Pancreas (tissue), 10 donors: Measurements from ENCODE around the gene KCNN1. TPM values are rescaled to one million over a fixed set of nuclear protein-coding genes. Genes with fewer than 3 reads are reported as not detected.

Experiments
- ATAC-seq, 4 donors: fragments of 200-7000 bp; cut with Tn5 transposase; one replicate each; pipeline versions ENCODE4 v1.8.0 to v1.9.1; 2020; ENCODE audit warnings: mild to moderate bottlenecking in 4 of 4, moderate library complexity in 4 of 4
- DNase-seq, 6 donors: peaks; one replicate each; pipeline ENCODE4 v3.0.0-alpha.2; 2020
- FAIRE-seq: peaks from 2 replicates; lab custom pipeline; 2012; peaks lifted over from hg19 to GRCh38; lab: Jason Lieb, UNC
- H3K27ac ChIP-seq, 4 donors: fragments of 200-600 bp; sonication (generic); 1 replicate in 3 of 4; 2 replicates in 1 of 4; pipeline versions ENCODE4 v1.5.0 to v1.8.0; 2020
- H3K27me3 ChIP-seq, 4 donors: fragments of 200-600 bp; one replicate each; pipeline ENCODE4 v1.8.0; 2021
- H3K36me3 ChIP-seq, 3 donors: fragments of 200-600 bp; sonication (generic) in 1 of 3; one replicate each; pipeline versions ENCODE4 v1.5.0 to v1.8.0; 2020 to 2021
- H3K4me1 ChIP-seq, 3 donors: fragments of 200-600 bp; one replicate each; pipeline ENCODE4 v1.8.0; 2021
- H3K4me3 ChIP-seq, 4 donors: fragments of 200-600 bp; sonication (generic) in 2 of 4; one replicate each; pipeline versions ENCODE4 v1.5.0 to v1.8.0; 2020 to 2021
- H3K9me3 ChIP-seq, 4 donors: fragments of 200-600 bp; one replicate each; pipeline ENCODE4 v1.8.0; 2021
- WGBS, 2 donors: extraction: QIAGEN DNeasy Blood & Tissue Kit; methylation state at CpG; one replicate each; pipeline ENCODE4 v1.1.7; 2013; 5-methylcytosine and 5-hydroxymethylcytosine counted together
- intact Hi-C, 3 donors: fragments of 100-400 bp; cut with DNase I; formaldehyde crosslinking; loops; one replicate each; pipeline versions ENCODE4 v1.11.1 to v1.14.2; 2022
- polyA plus RNA-seq, 2 donors: library from polyadenylated mRNA; stranded (reverse); fragments of 200-250 nt; gene quantifications; one replicate each; pipeline ENCODE4 v1.2.3, GENCODE V29; 2013
- total RNA-seq, 6 donors: library from RNA; stranded (reverse); fragmentation: NEBNext Ultra II Directional in 4 of 6; extraction: Animal tissue kit (Norgen Biotek cat#: 25700) in 4 of 6; gene quantifications; one replicate each; pipeline versions ENCODE4 v1.2.1 to v1.2.4, GENCODE V29; 2021 to 2023
- TF ChIP-seq, protein P1 (sequence below), 4 donors: fragments of 200-600 bp; sonication (generic) in 3 of 4; IDR thresholded peaks; one replicate each; pipeline versions ENCODE4 v1.5.0 to v1.8.0; 2021; ENCODE audit warnings: antibody characterized with exemption in 4 of 4
- donor health status: healthy with polysubstance abuse.
- donor health status: DM: no; HTN: no; CAD: no; lungs with moderate emphysema.
- donor health status: DM: no; HTN: no; CAD: no.
- donor health status: control.
- donor health status: control.
- donor health status: Bipolar disorder and iron deficiency.
- donor health status: DM: yes; HTN: yes; CAD: no.
- donor health status: DM: no; HTN: no; CAD: no.
- donor health status: DM: no; HTN: no; CAD: no.
- donor health status: DM: yes; HTN: yes; CAD: no.

The KCNN1 gene
- total and polyA plus RNA-seq, 8 donors, result 0.08 to 0.33 (median 0.19) TPM; not detected in 5

- 53 to 55% methylated on average over 4 of the region's 4 CpGs for WGBS, 2 donors
- ATAC-seq, result no peak
- intact Hi-C loops, result loop anchor here in 2 of 3 donors (5.0 to 10.0 kb wide), 2 partner anchors 54 to 62 kb away; partner anchors contain the start of gene SLC5A5 (in 1 of the 2)
These were observed 37.9 kb upstream of the KCNN1 start for GRCh38 chr19:17929056-17929455.

GRCh38 chr19:17931532-17932191, 35.2 kb upstream of the KCNN1 start:
- Histone ChIP-seq H3K9me3 (no peaks in the 10 kb centered on the region), H3K36me3 (no peaks in the 10 kb centered on the region), H3K27ac (peak overlapping the region in 1 of 4 donors; percentile 89), H3K4me1 (peaks cover 0 to 10% (median 7%) of the 10 kb centered on the region in 3 donors), H3K4me3 (peak overlapping the region in 2 of 4 donors; percentile 78 to 88), H3K27me3 (no peaks in the 10 kb centered on the region)
- TF ChIP-seq, protein P1, sequence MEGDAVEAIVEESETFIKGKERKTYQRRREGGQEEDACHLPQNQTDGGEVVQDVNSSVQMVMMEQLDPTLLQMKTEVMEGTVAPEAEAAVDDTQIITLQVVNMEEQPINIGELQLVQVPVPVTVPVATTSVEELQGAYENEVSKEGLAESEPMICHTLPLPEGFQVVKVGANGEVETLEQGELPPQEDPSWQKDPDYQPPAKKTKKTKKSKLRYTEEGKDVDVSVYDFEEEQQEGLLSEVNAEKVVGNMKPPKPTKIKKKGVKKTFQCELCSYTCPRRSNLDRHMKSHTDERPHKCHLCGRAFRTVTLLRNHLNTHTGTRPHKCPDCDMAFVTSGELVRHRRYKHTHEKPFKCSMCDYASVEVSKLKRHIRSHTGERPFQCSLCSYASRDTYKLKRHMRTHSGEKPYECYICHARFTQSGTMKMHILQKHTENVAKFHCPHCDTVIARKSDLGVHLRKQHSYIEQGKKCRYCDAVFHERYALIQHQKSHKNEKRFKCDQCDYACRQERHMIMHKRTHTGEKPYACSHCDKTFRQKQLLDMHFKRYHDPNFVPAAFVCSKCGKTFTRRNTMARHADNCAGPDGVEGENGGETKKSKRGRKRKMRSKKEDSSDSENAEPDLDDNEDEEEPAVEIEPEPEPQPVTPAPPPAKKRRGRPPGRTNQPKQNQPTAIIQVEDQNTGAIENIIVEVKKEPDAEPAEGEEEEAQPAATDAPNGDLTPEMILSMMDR (IDR thresholded peaks at IDR 0.05), result no peak
- intact Hi-C loops, result loop anchor here in 2 of 3 donors (5.0 kb wide), 2 partner anchors 59 to 74 kb away; partner anchors contain the start of genes RPL18A (in 1 of the 2) and SLC5A5 (in 1 of the 2)
- peak in 1 of 4 donors; percentile 34 for ATAC-seq
- FAIRE-seq, result no peak
- WGBS, 2 donors, result 30 to 32% methylated on average over 14 of the region's 14 CpGs
- DNase-seq, result no peak

More at GRCh38 chr19:17929056-17929455, 37.9 kb upstream of the KCNN1 start:
- Histone ChIP-seq H3K9me3 (no peaks in the 10 kb centered on the region), H3K27ac (no peak overlapping the region), H3K4me1 (peaks cover 0 to 10% (median 7%) of the 10 kb centered on the region in 3 donors), H3K36me3 (no peaks in the 10 kb centered on the region), H3K4me3 (no peak overlapping the region), H3K27me3 (no peaks in the 10 kb centered on the region)
- FAIRE-seq (no peak), DNase-seq (no peak)
- TF ChIP-seq, protein P1 (IDR thresholded peaks at IDR 0.05), result no peak

GRCh38 chr19:17932485-17933338, 34.2 kb upstream of the KCNN1 start, which contains the start of gene CCDC124:
Gene CCDC124 (plus strand): TSS chr19:17933015. CDS start chr19:17936421, 3,406 bp downstream.
- peak within 1 kb of the TSS; percentile 66 to 89 (median 78) for H3K27ac ChIP-seq
- intact Hi-C loops, result loop anchor here in 2 of 3 donors (5.0 kb wide), 2 partner anchors 60 to 75 kb away; partner anchors contain the start of genes RPL18A (in 1 of the 2) and SLC5A5 (in 1 of the 2)
- no peaks in the 10 kb centered on the region for H3K9me3 ChIP-seq
- H3K36me3 ChIP-seq, result no peaks in the 10 kb centered on the region
- no peaks in the 10 kb centered on the region for H3K27me3 ChIP-seq
- H3K4me1 ChIP-seq, result peaks cover 0 to 10% (median 7%) of the 10 kb centered on the region in 3 donors
- no peak for FAIRE-seq
- ATAC-seq, result peak; percentile 98 to 99 (median 98)
- DNase-seq, result peak; percentile 89 to 96 (median 94)
- TF ChIP-seq, protein P1 (IDR thresholded peaks at IDR 0.05), result peak; percentile 55 to 82 (median 74)
- peak within 1 kb of the TSS; percentile 78 to 95 (median 87) for H3K4me3 ChIP-seq
- WGBS, 2 donors, result 0% methylated on average over 64 of the region's 64 CpGs

GRCh38 chr19:17933414-17934129, 33.3 kb upstream of the KCNN1 start:
- FAIRE-seq (no peak), ATAC-seq (no peak), DNase-seq (no peak)
- Histone ChIP-seq H3K36me3 (no peaks in the 10 kb centered on the region), H3K9me3 (no peaks in the 10 kb centered on the region), H3K27ac (no peak overlapping the region), H3K4me3 (peak overlapping the region; percentile 78 to 95 (median 87)), H3K27me3 (no peaks in the 10 kb centered on the region), H3K4me1 (peaks cover 0 to 10% (median 7%) of the 10 kb centered on the region in 3 donors)
- intact Hi-C loops, result loop anchor here in 2 of 3 donors (5.0 kb wide), 2 partner anchors 61 to 76 kb away; partner anchors contain the start of genes RPL18A (in 1 of the 2) and SLC5A5 (in 1 of the 2)
- TF ChIP-seq, protein P1 (IDR thresholded peaks at IDR 0.05), result no peak
- WGBS, 2 donors, result 13 to 15% methylated on average over 19 of the region's 19 CpGs
